ENCODE data around the gene AARS1.

AARS1 gene

DNA sequence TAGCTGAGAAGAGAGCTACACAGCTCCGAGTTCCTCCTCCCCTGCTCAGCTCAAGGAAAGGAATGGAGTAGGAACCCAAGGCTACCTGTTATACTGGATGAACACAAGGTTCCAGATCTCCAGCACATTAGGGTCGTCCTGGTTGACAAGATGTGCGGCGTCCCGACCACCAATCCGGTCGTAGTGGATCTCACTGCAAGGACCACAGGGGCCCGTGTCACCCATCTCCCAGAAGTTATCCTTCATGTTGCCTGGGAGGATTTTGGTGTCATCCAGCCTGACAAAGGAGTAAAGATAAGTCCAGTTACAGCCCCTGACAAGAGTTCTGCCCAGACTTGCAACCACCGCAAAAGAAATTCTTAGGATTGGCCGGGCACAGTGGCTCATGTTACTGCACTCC lies 17.6 kb downstream of the AARS1 start:
- ChIA-PET POLR2A (interaction anchor here (0.6 to 1.0 kb wide), 2 partner anchors 13 to 14 kb away, joined by 3 to 4 read pairs; no protein-coding TSS in a partner anchor), CTCF (interaction anchor here (0.6 to 3.6 kb wide), 2 partner anchors 20 to 383 kb away, joined by 4 to 16 read pairs; partner anchors contain the start of gene EXOSC6)
- no peaks in the 10 kb centered on the region for H3K4me1 ChIP-seq (ENCODE audit: control insufficient read depth, insufficient read depth, low read length)
- TF ChIP-seq ZNF768 (tag by site-specific recombination; IDR thresholded peaks at IDR 0.05) = no peak
- no peak for TF ChIP-seq HOXA7 (CRISPR knock-in tag; IDR thresholded peaks at IDR 0.05; ENCODE audit: borderline replicate concordance)
- no peak for TF ChIP-seq ZNF169 (tag by site-specific recombination; IDR thresholded peaks at IDR 0.05)
- TF ChIP-seq, protein P1, sequence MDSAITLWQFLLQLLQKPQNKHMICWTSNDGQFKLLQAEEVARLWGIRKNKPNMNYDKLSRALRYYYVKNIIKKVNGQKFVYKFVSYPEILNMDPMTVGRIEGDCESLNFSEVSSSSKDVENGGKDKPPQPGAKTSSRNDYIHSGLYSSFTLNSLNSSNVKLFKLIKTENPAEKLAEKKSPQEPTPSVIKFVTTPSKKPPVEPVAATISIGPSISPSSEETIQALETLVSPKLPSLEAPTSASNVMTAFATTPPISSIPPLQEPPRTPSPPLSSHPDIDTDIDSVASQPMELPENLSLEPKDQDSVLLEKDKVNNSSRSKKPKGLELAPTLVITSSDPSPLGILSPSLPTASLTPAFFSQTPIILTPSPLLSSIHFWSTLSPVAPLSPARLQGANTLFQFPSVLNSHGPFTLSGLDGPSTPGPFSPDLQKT (IDR thresholded peaks at IDR 0.05; ENCODE audit: borderline replicate concordance, low read depth, low read length) = no peak
- TF ChIP-seq, protein P2, sequence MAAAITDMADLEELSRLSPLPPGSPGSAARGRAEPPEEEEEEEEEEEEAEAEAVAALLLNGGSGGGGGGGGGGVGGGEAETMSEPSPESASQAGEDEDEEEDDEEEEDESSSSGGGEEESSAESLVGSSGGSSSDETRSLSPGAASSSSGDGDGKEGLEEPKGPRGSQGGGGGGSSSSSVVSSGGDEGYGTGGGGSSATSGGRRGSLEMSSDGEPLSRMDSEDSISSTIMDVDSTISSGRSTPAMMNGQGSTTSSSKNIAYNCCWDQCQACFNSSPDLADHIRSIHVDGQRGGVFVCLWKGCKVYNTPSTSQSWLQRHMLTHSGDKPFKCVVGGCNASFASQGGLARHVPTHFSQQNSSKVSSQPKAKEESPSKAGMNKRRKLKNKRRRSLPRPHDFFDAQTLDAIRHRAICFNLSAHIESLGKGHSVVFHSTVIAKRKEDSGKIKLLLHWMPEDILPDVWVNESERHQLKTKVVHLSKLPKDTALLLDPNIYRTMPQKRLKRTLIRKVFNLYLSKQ (tag by site-specific recombination; IDR thresholded peaks at IDR 0.05; ENCODE audit: borderline replicate concordance) = no peak
- no peak for TF ChIP-seq ZNF221 (tag by site-specific recombination; IDR thresholded peaks at IDR 0.05; ENCODE audit: borderline replicate concordance)
- TF ChIP-seq ZNF777 (tag by site-specific recombination; IDR thresholded peaks at IDR 0.05; ENCODE audit: borderline replicate concordance) = no peak
- no peak for TF ChIP-seq ZNF223 (tag by site-specific recombination; IDR thresholded peaks at IDR 0.05)
- TF ChIP-seq, protein P3, sequence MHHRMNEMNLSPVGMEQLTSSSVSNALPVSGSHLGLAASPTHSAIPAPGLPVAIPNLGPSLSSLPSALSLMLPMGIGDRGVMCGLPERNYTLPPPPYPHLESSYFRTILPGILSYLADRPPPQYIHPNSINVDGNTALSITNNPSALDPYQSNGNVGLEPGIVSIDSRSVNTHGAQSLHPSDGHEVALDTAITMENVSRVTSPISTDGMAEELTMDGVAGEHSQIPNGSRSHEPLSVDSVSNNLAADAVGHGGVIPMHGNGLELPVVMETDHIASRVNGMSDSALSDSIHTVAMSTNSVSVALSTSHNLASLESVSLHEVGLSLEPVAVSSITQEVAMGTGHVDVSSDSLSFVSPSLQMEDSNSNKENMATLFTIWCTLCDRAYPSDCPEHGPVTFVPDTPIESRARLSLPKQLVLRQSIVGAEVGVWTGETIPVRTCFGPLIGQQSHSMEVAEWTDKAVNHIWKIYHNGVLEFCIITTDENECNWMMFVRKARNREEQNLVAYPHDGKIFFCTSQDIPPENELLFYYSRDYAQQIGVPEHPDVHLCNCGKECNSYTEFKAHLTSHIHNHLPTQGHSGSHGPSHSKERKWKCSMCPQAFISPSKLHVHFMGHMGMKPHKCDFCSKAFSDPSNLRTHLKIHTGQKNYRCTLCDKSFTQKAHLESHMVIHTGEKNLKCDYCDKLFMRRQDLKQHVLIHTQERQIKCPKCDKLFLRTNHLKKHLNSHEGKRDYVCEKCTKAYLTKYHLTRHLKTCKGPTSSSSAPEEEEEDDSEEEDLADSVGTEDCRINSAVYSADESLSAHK (tag by site-specific recombination; IDR thresholded peaks at IDR 0.05) = no peak
- TF ChIP-seq ZNF843 (tag by site-specific recombination; IDR thresholded peaks at IDR 0.05) = no peak
- TF ChIP-seq, protein P4, sequence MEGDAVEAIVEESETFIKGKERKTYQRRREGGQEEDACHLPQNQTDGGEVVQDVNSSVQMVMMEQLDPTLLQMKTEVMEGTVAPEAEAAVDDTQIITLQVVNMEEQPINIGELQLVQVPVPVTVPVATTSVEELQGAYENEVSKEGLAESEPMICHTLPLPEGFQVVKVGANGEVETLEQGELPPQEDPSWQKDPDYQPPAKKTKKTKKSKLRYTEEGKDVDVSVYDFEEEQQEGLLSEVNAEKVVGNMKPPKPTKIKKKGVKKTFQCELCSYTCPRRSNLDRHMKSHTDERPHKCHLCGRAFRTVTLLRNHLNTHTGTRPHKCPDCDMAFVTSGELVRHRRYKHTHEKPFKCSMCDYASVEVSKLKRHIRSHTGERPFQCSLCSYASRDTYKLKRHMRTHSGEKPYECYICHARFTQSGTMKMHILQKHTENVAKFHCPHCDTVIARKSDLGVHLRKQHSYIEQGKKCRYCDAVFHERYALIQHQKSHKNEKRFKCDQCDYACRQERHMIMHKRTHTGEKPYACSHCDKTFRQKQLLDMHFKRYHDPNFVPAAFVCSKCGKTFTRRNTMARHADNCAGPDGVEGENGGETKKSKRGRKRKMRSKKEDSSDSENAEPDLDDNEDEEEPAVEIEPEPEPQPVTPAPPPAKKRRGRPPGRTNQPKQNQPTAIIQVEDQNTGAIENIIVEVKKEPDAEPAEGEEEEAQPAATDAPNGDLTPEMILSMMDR (tag by site-specific recombination; IDR thresholded peaks at IDR 0.05) = no peak
- no peak for TF ChIP-seq ZNF416 (tag by site-specific recombination; IDR thresholded peaks at IDR 0.05)
- TF ChIP-seq, protein P5, sequence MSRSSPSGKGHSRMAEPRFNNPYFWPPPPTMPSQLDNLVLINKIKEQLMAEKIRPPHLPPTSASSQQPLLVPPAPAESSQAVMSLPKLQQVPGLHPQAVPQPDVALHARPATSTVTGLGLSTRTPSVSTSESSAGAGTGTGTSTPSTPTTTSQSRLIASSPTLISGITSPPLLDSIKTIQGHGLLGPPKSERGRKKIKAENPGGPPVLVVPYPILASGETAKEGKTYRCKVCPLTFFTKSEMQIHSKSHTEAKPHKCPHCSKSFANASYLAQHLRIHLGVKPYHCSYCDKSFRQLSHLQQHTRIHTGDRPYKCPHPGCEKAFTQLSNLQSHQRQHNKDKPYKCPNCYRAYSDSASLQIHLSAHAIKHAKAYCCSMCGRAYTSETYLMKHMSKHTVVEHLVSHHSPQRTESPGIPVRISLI (tag by site-specific recombination; IDR thresholded peaks at IDR 0.05) = no peak
- no peak for TF ChIP-seq GLIS2 (tag by site-specific recombination; IDR thresholded peaks at IDR 0.05)
- TF ChIP-seq BCL11A (tag by site-specific recombination; IDR thresholded peaks at IDR 0.05; ENCODE audit: low read depth) = no peak
- TF ChIP-seq ZNF112 (tag by site-specific recombination; IDR thresholded peaks at IDR 0.05) = no peak
- TF ChIP-seq, protein P6, sequence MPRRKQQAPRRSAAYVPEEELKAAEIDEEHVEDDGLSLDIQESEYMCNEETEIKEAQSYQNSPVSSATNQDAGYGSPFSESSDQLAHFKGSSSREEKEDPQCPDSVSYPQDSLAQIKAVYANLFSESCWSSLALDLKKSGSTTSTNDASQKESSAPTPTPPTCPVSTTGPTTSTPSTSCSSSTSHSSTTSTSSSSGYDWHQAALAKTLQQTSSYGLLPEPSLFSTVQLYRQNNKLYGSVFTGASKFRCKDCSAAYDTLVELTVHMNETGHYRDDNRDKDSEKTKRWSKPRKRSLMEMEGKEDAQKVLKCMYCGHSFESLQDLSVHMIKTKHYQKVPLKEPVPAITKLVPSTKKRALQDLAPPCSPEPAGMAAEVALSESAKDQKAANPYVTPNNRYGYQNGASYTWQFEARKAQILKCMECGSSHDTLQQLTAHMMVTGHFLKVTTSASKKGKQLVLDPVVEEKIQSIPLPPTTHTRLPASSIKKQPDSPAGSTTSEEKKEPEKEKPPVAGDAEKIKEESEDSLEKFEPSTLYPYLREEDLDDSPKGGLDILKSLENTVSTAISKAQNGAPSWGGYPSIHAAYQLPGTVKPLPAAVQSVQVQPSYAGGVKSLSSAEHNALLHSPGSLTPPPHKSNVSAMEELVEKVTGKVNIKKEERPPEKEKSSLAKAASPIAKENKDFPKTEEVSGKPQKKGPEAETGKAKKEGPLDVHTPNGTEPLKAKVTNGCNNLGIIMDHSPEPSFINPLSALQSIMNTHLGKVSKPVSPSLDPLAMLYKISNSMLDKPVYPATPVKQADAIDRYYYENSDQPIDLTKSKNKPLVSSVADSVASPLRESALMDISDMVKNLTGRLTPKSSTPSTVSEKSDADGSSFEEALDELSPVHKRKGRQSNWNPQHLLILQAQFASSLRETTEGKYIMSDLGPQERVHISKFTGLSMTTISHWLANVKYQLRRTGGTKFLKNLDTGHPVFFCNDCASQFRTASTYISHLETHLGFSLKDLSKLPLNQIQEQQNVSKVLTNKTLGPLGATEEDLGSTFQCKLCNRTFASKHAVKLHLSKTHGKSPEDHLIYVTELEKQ (tag by site-specific recombination; IDR thresholded peaks at IDR 0.05; ENCODE audit: borderline replicate concordance) = no peak
- TF ChIP-seq, protein P7, sequence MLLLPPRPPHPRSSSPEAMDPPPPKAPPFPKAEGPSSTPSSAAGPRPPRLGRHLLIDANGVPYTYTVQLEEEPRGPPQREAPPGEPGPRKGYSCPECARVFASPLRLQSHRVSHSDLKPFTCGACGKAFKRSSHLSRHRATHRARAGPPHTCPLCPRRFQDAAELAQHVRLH (tag by site-specific recombination; IDR thresholded peaks at IDR 0.05) = no peak
- TF ChIP-seq GLI4 (tag by site-specific recombination; IDR thresholded peaks at IDR 0.05) = no peak
- no peak overlapping the region for H3K4me3 ChIP-seq (ENCODE audit: low read depth, low read length)
- H3K9me3 ChIP-seq (ENCODE audit: control insufficient read depth, insufficient read depth, low read depth, low read length) = no peaks in the 10 kb centered on the region
- H3K36me3 ChIP-seq (ENCODE audit: control insufficient read depth in 2 of 2, insufficient read depth in 1 of 2, low read length in 2 of 2) = peaks cover 71 to 81% of the 10 kb centered on the region in 2 experiments
- no peak overlapping the region for H3K27ac ChIP-seq (ENCODE audit: extremely low read depth, low read depth, low read length)

All from HEK293 (cell line).